ENCODE data around the gene DCTN2.
A peak's percentile ranks its signal among the peaks of the same experiment; 100 is the strongest.

Gene DCTN2

GRCh38 chr12:57535764-57536596 lies 11.0 kb downstream of the DCTN2 start:
- DNase-seq, result no peak
- no peak for TF ChIP-seq POLR2A (IDR thresholded peaks at IDR 0.05; ENCODE audit: low read length)
- TF ChIP-seq GATA1 (IDR thresholded peaks at IDR 0.05; ENCODE audit: low read depth, low read length), result no peak

- DNase-seq, result no peak
- TF ChIP-seq GATA1 (IDR thresholded peaks at IDR 0.05; ENCODE audit: low read depth, low read length) (no peak), POLR2A (IDR thresholded peaks at IDR 0.05; ENCODE audit: low read length) (no peak)
Observed at GRCh38 chr12:57534991-57535543, 11.9 kb downstream of the DCTN2 start.

GRCh38 chr12:57534250-57534649 lies 12.7 kb downstream of the DCTN2 start:
- no peak for DNase-seq

GRCh38 chr12:57533108-57533507 lies 13.9 kb downstream of the DCTN2 start:
- DNase-seq, result no peak
- TF ChIP-seq GATA1 (IDR thresholded peaks at IDR 0.05; ENCODE audit: low read depth, low read length), result no peak
- no peak for TF ChIP-seq POLR2A (IDR thresholded peaks at IDR 0.05; ENCODE audit: low read length)

More at GRCh38 chr12:57534250-57534649, 12.7 kb downstream of the DCTN2 start:
- TF ChIP-seq POLR2A (IDR thresholded peaks at IDR 0.05; ENCODE audit: low read length) (peak; percentile 22), GATA1 (IDR thresholded peaks at IDR 0.05; ENCODE audit: low read depth, low read length) (no peak)

GRCh38 chr12:57531836-57532235 lies 15.2 kb downstream of the DCTN2 start:
- TF ChIP-seq POLR2A (IDR thresholded peaks at IDR 0.05; ENCODE audit: low read length) (no peak), GATA1 (IDR thresholded peaks at IDR 0.05; ENCODE audit: low read depth, low read length) (no peak)
- no peak for DNase-seq

GRCh38 chr12:57530396-57531142 lies 16.4 kb downstream of the DCTN2 start:
- DNase-seq, result no peak
- TF ChIP-seq GATA1 (IDR thresholded peaks at IDR 0.05; ENCODE audit: low read depth, low read length) (no peak), POLR2A (IDR thresholded peaks at IDR 0.05; ENCODE audit: low read length) (no peak)

GRCh38 chr12:57529831-57530230 lies 17.2 kb downstream of the DCTN2 start:
- no peak for DNase-seq
- TF ChIP-seq POLR2A (IDR thresholded peaks at IDR 0.05; ENCODE audit: low read length) (no peak), GATA1 (IDR thresholded peaks at IDR 0.05; ENCODE audit: low read depth, low read length) (no peak)

- DNase-seq, result no peak
Observed at GRCh38 chr12:57528831-57529555, 18.0 kb downstream of the DCTN2 start.

GRCh38 chr12:57528176-57528575 lies 18.8 kb downstream of the DCTN2 start:
- DNase-seq, result no peak
- TF ChIP-seq GATA1 (IDR thresholded peaks at IDR 0.05; ENCODE audit: low read depth, low read length) (no peak), POLR2A (IDR thresholded peaks at IDR 0.05; ENCODE audit: low read length) (no peak)

More at GRCh38 chr12:57528831-57529555, 18.0 kb downstream of the DCTN2 start:
- no peak for TF ChIP-seq POLR2A (IDR thresholded peaks at IDR 0.05; ENCODE audit: low read length)
- TF ChIP-seq GATA1 (IDR thresholded peaks at IDR 0.05; ENCODE audit: low read depth, low read length), result no peak

- TF ChIP-seq GATA1 (IDR thresholded peaks at IDR 0.05; ENCODE audit: low read depth, low read length) (no peak), POLR2A (IDR thresholded peaks at IDR 0.05; ENCODE audit: low read length) (no peak)
- DNase-seq, result no peak
Observed at GRCh38 chr12:57527184-57527583, 19.8 kb downstream of the DCTN2 start.

- TF ChIP-seq GATA1 (IDR thresholded peaks at IDR 0.05; ENCODE audit: low read depth, low read length) (no peak), POLR2A (IDR thresholded peaks at IDR 0.05; ENCODE audit: low read length) (no peak)
Observed at GRCh38 chr12:57526477-57527126, 20.4 kb downstream of the DCTN2 start.

GRCh38 chr12:57525615-57526383 lies 21.2 kb downstream of the DCTN2 start:
- no peak for TF ChIP-seq POLR2A (IDR thresholded peaks at IDR 0.05; ENCODE audit: low read length)
- no peak for TF ChIP-seq GATA1 (IDR thresholded peaks at IDR 0.05; ENCODE audit: low read depth, low read length)
- DNase-seq, result no peak

More at GRCh38 chr12:57526477-57527126, 20.4 kb downstream of the DCTN2 start:
- no peak for DNase-seq

Data from erythroblast (primary cell).